Measurements from ENCODE around the gene ARHGAP22.

The ARHGAP22 gene

DNA sequence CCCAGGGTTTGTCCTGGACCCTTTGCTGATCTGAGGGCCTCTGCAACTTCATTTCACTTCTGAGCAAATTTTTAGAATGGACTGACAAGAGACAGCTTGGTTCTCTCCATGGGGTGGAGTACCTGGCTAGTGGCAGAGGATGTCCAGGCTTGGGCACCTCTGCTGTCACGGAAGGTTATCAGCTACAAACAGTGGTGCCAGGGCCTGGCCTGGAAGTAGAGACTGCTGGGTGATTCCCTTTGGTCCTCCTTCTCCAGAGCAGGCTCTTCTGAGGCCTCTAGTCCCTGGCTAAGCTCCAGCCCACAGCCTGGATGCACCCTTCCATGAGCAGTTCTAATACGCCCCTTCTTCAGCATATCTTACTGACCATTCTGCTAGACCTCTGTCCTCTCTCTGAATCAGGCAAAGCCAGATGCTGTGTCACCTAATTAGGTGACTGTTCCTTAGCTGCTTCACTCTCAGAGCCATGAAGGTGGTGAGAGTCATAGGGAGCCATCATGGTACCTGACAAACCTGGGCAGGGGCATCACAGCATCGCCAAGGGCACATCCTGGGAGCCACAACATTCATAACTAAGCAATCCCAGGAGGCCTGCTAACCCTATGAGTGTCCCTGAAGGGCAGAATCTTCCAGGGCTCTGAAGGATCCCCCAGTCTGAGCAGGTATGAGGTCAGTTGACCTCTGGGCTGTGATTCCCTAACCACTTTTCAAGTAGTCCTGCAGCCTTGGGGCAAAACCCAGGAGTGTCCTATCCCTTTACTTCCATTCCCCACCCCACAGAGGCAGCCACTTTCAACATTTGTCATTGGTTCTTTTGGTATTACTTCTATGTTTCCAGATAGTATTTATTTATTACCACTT lies 4.0 kb downstream of the ARHGAP22 start:
- Histone ChIP-seq H3K27ac (ENCODE audit: insufficient read depth, low read length, poor library complexity, severe bottlenecking) (no peak overlapping the region), H3K4me3 (ENCODE audit: insufficient read depth, low read depth, low read length, poor library complexity, severe bottlenecking) (no peak overlapping the region), H3K9me3 (ENCODE audit: control insufficient read depth, low read length) (no peaks in the 10 kb centered on the region), H3K27me3 (replicated peaks; ENCODE audit: control insufficient read depth, insufficient read depth, low read length, poor library complexity, severe bottlenecking) (peaks cover 16% of the 10 kb centered on the region), H3K4me1 (ENCODE audit: control insufficient read depth, insufficient read depth, low read length, poor library complexity, severe bottlenecking) (no peaks in the 10 kb centered on the region), H3K36me3 (ENCODE audit: control insufficient read depth, insufficient read depth, low read length) (no peaks in the 10 kb centered on the region)
- DNase-seq = no peak

DNA sequence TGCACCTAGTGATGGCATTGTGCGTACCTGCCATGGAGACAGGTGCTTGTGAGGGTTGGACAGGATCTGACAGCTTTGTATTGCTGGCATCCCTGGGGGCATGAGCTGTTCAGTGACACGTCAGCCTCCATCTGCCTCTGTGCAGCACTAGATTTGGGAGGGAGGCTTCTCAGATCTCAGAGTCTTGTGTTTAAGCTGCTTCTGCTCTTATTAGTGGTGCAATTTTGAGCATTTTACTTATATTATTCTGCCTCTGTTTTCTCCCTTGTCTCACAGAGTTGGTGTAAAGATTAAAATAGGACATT lies 5.1 kb downstream of the ARHGAP22 start:
- Histone ChIP-seq H3K36me3 (ENCODE audit: control insufficient read depth, insufficient read depth, low read length) (no peaks in the 10 kb centered on the region), H3K9me3 (ENCODE audit: control insufficient read depth, low read length) (no peaks in the 10 kb centered on the region), H3K27ac (ENCODE audit: insufficient read depth, low read length, poor library complexity, severe bottlenecking) (no peak overlapping the region), H3K4me1 (ENCODE audit: control insufficient read depth, insufficient read depth, low read length, poor library complexity, severe bottlenecking) (no peaks in the 10 kb centered on the region), H3K4me3 (ENCODE audit: insufficient read depth, low read depth, low read length, poor library complexity, severe bottlenecking) (no peak overlapping the region), H3K27me3 (replicated peaks; ENCODE audit: control insufficient read depth, insufficient read depth, low read length, poor library complexity, severe bottlenecking) (peaks cover 6% of the 10 kb centered on the region)
- no peak for DNase-seq

DNA sequence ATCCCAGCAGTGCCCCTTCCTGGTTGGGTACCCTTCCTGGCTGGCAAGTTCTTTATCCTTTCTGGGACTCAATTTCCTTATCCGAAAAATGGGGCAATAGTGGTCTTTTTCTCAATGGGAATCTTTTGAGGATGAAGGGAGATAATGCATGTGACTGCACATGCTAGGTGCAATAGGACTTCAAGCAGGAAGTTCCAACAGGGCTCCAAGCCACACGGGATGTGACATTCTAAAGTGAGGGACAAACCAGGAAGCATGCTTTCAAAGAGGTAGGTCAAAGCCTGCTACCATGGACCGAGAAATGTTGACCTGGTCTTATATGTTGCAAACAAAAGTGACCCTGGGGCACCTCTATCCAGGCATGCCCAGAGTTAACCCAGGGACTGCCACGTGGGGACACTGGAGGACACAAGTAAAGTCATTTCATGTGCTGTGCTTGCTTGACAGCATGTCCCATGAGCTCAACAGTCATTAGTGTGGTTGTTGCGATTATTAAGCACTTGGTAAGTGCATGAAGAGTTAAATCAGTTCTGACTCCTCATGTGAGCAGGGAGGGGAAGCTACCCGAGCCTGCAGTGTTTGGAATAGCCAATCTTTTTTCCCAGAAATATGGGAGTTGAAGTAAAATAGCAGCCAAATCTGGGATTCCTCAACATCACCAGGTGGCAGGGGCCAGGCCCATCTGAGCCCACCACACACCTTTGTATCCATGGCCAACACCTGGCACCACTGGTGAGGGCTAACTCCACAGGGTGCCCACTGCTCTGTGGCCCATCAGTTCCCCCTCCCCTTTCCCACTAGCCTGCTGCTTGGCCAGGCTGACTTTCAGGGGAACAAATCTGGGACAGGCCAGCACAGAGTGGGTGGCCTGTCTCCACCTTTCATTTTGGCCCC lies 5.7 kb downstream of the ARHGAP22 start:
- Histone ChIP-seq H3K9me3 (ENCODE audit: control insufficient read depth, low read length) (no peaks in the 10 kb centered on the region), H3K4me1 (ENCODE audit: control insufficient read depth, insufficient read depth, low read length, poor library complexity, severe bottlenecking) (no peaks in the 10 kb centered on the region), H3K4me3 (ENCODE audit: insufficient read depth, low read depth, low read length, poor library complexity, severe bottlenecking) (no peak overlapping the region), H3K27ac (ENCODE audit: insufficient read depth, low read length, poor library complexity, severe bottlenecking) (no peak overlapping the region), H3K36me3 (ENCODE audit: control insufficient read depth, insufficient read depth, low read length) (no peaks in the 10 kb centered on the region), H3K27me3 (replicated peaks; ENCODE audit: control insufficient read depth, insufficient read depth, low read length, poor library complexity, severe bottlenecking) (no peaks in the 10 kb centered on the region)
- no peak for DNase-seq

DNA sequence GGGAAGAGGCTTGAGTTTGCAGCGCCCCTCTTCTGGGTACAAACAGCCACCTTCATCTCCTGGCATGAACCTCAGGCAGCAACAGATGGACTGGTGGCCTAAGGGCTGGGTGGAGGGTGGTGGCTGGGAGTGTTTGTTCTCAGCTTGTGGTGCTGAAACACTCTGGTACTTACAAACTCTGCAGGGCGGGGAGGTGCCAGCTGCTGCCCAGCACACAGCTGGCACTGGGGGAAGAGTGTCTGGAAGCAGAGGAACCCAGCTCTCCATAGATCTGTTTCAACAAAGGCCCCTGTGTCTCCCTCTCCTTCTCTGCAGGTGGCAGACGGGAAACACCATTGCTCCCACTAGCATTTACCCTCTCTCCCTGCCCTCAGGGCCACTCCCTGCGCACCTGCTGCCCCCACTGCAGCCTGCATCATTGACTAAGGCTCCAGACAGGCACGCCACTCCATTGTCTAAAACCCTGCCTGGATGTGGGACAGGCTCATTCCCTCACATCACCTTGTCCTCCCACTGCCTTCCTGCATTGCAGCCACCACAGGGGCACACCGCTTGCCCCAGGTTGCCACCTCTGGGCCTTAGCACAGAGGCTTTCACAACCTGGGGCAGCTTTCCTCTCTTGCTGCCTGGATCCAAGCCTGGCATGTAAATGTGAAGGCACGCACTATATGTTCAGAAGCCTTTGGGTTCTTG lies 6.5 kb downstream of the ARHGAP22 start:
- Histone ChIP-seq H3K27ac (ENCODE audit: insufficient read depth, low read length, poor library complexity, severe bottlenecking) (no peak overlapping the region), H3K4me1 (ENCODE audit: control insufficient read depth, insufficient read depth, low read length, poor library complexity, severe bottlenecking) (no peaks in the 10 kb centered on the region), H3K27me3 (replicated peaks; ENCODE audit: control insufficient read depth, insufficient read depth, low read length, poor library complexity, severe bottlenecking) (no peaks in the 10 kb centered on the region), H3K36me3 (ENCODE audit: control insufficient read depth, insufficient read depth, low read length) (no peaks in the 10 kb centered on the region), H3K9me3 (ENCODE audit: control insufficient read depth, low read length) (no peaks in the 10 kb centered on the region), H3K4me3 (ENCODE audit: insufficient read depth, low read depth, low read length, poor library complexity, severe bottlenecking) (no peak overlapping the region)
- no peak for DNase-seq

DNA sequence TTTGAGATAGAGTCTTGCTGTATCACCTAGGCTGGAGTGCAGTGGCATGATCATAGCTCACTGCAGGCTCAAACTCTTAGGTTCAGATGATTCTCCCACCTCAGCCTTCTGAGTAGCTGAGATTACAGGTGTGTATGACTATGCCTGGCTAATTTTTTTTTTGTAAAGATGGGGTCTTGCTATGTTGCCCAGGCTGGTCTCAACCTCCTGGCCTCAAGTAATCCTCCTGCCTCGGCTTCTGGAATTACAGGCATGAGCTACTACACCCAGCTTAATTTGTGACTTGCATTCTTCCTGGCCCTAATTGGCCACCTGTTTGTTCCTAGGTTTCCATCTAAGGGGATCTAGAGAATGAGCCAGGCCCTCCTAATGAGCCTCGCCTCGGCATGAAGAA lies 9.3 kb downstream of the ARHGAP22 start:
- Histone ChIP-seq H3K9me3 (ENCODE audit: control insufficient read depth, low read length) (no peaks in the 10 kb centered on the region), H3K36me3 (ENCODE audit: control insufficient read depth, insufficient read depth, low read length) (no peaks in the 10 kb centered on the region), H3K4me3 (ENCODE audit: insufficient read depth, low read depth, low read length, poor library complexity, severe bottlenecking) (no peak overlapping the region), H3K4me1 (ENCODE audit: control insufficient read depth, insufficient read depth, low read length, poor library complexity, severe bottlenecking) (no peaks in the 10 kb centered on the region), H3K27me3 (replicated peaks; ENCODE audit: control insufficient read depth, insufficient read depth, low read length, poor library complexity, severe bottlenecking) (no peaks in the 10 kb centered on the region), H3K27ac (ENCODE audit: insufficient read depth, low read length, poor library complexity, severe bottlenecking) (no peak overlapping the region)
- DNase-seq = no peak

DNA sequence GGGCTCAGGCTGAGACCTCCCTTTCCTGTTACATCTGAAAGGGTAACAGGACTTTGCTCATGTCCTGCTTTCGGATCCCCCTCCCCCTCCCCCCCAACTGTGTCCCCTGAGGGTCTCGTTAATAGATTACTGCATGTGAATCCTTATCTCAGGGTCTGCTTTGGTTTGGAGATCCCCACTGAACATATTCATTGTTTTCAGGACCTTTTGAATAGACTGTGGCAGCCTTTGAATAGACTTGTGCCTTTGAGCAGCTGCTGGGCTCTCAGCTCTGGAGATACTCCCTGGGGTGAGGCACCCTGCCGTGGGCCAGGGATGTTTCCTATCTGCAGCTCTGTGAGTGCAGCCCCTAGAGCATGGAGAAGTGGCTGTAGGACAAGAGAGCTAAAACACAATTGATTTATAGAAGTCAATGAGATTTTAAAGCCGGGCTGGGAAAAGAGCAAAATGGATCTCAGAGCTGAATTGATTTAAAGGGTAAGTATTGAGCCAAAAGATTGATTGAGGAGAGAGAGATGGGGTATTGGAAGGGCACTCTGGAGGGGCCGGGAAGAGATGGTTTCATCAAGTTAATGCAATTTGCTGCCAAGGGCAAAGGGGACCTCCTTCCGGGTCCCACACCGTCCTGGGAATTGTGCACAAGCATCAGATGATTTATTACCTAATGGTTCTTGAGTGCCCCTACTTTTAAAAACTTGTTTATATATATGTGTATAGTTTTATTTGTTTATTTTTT lies 9.9 kb downstream of the ARHGAP22 start:
- DNase-seq = no peak
- Histone ChIP-seq H3K27me3 (replicated peaks; ENCODE audit: control insufficient read depth, insufficient read depth, low read length, poor library complexity, severe bottlenecking) (no peaks in the 10 kb centered on the region), H3K27ac (ENCODE audit: insufficient read depth, low read length, poor library complexity, severe bottlenecking) (no peak overlapping the region), H3K4me1 (ENCODE audit: control insufficient read depth, insufficient read depth, low read length, poor library complexity, severe bottlenecking) (no peaks in the 10 kb centered on the region), H3K9me3 (ENCODE audit: control insufficient read depth, low read length) (no peaks in the 10 kb centered on the region), H3K36me3 (ENCODE audit: control insufficient read depth, insufficient read depth, low read length) (no peaks in the 10 kb centered on the region), H3K4me3 (ENCODE audit: insufficient read depth, low read depth, low read length, poor library complexity, severe bottlenecking) (no peak overlapping the region)

DNA sequence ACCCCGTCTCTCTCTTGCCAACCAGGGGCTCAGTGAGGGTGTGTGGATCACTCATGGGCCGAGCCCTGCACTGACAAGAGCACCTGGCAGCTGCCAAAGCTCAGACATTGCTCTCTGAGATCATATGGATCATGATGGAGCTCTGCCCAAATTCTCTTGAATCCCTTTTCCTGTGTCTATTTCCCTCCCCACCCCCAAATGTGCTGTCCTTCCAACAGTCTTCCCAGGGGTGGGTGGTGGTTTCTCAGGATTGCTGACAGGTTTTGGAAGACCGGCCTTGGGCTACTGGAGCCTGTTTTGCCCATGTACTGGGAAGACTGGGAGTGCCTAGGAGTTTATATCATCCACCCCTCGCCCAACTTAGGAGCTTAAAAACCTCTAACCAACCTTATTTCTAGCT lies 10.5 kb downstream of the ARHGAP22 start:
- no peaks in the 10 kb centered on the region for H3K36me3 ChIP-seq (ENCODE audit: control insufficient read depth, insufficient read depth, low read length)
- H3K9me3 ChIP-seq (ENCODE audit: control insufficient read depth, low read length) = no peaks in the 10 kb centered on the region
- H3K4me3 ChIP-seq (ENCODE audit: insufficient read depth, low read depth, low read length, poor library complexity, severe bottlenecking) = no peak overlapping the region
- DNase-seq = no peak
- no peaks in the 10 kb centered on the region for H3K4me1 ChIP-seq (ENCODE audit: control insufficient read depth, insufficient read depth, low read length, poor library complexity, severe bottlenecking)
- no peak overlapping the region for H3K27ac ChIP-seq (ENCODE audit: insufficient read depth, low read length, poor library complexity, severe bottlenecking)
- no peaks in the 10 kb centered on the region for H3K27me3 ChIP-seq (replicated peaks; ENCODE audit: control insufficient read depth, insufficient read depth, low read length, poor library complexity, severe bottlenecking)

DNA sequence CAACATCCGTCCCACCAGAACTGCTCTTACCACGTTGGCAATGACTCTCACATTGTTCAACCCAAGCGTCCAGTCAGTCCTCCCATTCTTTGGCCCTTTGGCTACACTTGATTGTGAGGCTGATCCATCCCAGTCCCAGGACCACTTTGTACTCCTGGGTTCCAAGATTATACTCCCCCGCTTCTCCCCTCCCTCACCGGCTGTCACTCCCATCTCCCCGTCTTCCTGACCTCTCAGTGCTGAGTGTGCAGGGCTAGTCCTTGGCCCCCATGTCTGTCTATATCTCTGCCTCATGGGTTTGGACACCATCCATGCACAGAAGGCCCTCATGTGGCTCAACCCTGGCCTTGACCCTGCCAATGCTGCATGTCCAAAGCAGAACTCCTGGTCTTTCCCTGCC lies 12.5 kb downstream of the ARHGAP22 start:
- Histone ChIP-seq H3K36me3 (ENCODE audit: control insufficient read depth, insufficient read depth, low read length) (no peaks in the 10 kb centered on the region), H3K27ac (ENCODE audit: insufficient read depth, low read length, poor library complexity, severe bottlenecking) (no peak overlapping the region), H3K9me3 (ENCODE audit: control insufficient read depth, low read length) (no peaks in the 10 kb centered on the region), H3K4me1 (ENCODE audit: control insufficient read depth, insufficient read depth, low read length, poor library complexity, severe bottlenecking) (no peaks in the 10 kb centered on the region), H3K27me3 (replicated peaks; ENCODE audit: control insufficient read depth, insufficient read depth, low read length, poor library complexity, severe bottlenecking) (no peaks in the 10 kb centered on the region), H3K4me3 (ENCODE audit: insufficient read depth, low read depth, low read length, poor library complexity, severe bottlenecking) (no peak overlapping the region)
- no peak for DNase-seq

DNA sequence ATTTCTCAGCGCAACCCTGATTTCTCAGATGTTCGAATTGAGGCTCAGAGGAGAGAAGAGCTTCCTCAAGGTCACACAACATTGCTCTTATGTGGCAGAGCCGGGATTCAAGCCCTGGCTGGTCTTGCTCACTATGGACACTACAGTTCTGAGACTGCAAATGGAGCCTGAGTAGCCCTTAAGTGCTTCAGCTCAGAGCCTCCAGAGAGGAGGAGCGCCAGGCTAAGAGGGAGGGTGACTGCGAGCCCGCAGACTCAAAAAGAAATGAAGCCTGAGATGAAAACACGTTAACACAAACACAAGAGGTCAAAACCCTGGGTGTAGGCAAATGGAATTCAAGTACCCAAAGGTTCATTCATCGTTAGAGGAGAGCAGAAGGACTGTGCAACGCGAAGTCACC lies 13.9 kb downstream of the ARHGAP22 start:
- no peak for DNase-seq

More for the DNA sequence above, 13.9 kb downstream of the ARHGAP22 start:
- no peaks in the 10 kb centered on the region for H3K4me1 ChIP-seq (ENCODE audit: control insufficient read depth, insufficient read depth, low read length, poor library complexity, severe bottlenecking)
- no peak overlapping the region for H3K27ac ChIP-seq (ENCODE audit: insufficient read depth, low read length, poor library complexity, severe bottlenecking)
- no peaks in the 10 kb centered on the region for H3K36me3 ChIP-seq (ENCODE audit: control insufficient read depth, insufficient read depth, low read length)
- no peak overlapping the region for H3K4me3 ChIP-seq (ENCODE audit: insufficient read depth, low read depth, low read length, poor library complexity, severe bottlenecking)
- no peaks in the 10 kb centered on the region for H3K27me3 ChIP-seq (replicated peaks; ENCODE audit: control insufficient read depth, insufficient read depth, low read length, poor library complexity, severe bottlenecking)
- no peaks in the 10 kb centered on the region for H3K9me3 ChIP-seq (ENCODE audit: control insufficient read depth, low read length)

All from effector memory CD4-positive, alpha-beta T cell (primary cell).